ENCODE measurements around the gene RFX2. TPM values are rescaled to one million over a fixed set of nuclear protein-coding genes. Genes with fewer than 3 reads are reported as not detected.

Gene RFX2
- total RNA-seq, 1 donor from 2014 or later, result 4.4 TPM

- DNase-seq, result peak; percentile 93
Observed at GRCh38 chr19:6103217-6103644, 7.1 kb downstream of the RFX2 start.

DNA sequence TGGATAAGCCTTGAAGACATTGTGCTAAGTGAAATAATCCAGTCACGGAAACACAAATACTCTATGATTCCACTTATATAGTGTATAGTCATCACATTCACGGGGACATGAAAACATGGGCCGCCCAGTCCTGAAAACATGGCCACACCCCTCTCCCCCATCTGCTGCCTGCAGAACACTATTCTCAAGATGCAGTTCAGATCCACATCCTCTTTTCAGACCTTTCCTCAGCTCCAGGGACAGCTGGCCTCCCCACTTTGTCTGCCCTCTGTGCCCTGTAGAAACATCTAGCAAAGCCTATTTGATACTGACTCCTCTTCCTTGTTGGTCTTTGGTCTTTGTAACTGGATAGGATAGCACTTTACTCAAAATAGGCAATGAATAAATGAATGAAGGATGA, 8.3 kb downstream of the RFX2 start:
- DNase-seq, result no peak

DNA sequence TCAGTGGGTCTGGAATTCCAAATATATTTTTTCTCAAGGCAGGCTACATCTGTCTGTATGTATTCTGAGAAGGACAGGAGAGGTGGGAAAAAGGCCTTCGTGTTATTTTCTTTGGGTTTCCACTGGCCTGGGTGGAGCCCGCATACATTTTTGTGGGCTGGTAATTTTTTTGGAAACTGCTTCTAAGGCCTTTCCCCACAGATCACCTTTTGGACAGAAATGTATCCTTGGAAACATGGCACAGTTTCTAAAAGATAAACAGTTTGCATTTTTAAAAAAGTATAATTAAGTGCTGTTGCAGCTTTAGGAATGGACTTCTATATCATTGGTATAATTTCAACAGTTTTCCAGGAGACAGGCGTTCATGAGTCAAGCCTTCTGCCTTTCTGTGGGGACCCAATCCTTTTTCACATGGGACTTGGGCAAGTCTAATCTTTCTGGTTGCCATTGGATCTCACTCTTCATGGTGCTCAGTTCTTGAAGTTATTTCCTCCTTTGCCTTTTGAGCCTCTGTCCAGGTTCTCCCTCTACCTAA, 8.9 kb downstream of the RFX2 start:
- DNase-seq, result no peak

GRCh38 chr19:6100284-6100915, 9.9 kb downstream of the RFX2 start:
- peak; percentile 80 for DNase-seq

- DNase-seq, result no peak
Observed at GRCh38 chr19:6099599-6099998, 10.7 kb downstream of the RFX2 start.

- DNase-seq, result no peak
Observed at GRCh38 chr19:6099033-6099432, 11.3 kb downstream of the RFX2 start.

DNA sequence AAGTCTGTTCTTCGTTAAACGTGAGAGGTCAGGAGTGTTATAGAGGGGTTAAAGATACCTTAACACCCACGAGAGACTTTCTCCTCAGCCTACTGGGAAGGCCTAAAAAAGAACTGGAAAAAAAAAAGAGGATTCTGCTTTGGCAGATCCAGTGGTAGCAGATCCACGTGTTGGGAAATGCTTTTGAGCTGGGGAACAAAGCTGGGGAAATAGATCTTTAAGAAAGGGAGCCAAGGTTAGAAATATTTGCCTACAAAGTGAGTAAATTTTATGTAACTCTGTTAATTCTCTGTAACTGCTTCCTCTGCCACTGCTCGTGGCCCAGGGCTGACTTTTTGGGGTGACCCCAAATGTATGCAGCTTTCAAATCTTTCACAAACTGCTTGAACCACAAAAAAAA, 11.7 kb downstream of the RFX2 start:
- no peak for DNase-seq

- no peak for DNase-seq
Observed at GRCh38 chr19:6097911-6098310, 12.4 kb downstream of the RFX2 start.

GRCh38 chr19:6095760-6096159, 14.5 kb downstream of the RFX2 start:
- DNase-seq, result no peak

DNA sequence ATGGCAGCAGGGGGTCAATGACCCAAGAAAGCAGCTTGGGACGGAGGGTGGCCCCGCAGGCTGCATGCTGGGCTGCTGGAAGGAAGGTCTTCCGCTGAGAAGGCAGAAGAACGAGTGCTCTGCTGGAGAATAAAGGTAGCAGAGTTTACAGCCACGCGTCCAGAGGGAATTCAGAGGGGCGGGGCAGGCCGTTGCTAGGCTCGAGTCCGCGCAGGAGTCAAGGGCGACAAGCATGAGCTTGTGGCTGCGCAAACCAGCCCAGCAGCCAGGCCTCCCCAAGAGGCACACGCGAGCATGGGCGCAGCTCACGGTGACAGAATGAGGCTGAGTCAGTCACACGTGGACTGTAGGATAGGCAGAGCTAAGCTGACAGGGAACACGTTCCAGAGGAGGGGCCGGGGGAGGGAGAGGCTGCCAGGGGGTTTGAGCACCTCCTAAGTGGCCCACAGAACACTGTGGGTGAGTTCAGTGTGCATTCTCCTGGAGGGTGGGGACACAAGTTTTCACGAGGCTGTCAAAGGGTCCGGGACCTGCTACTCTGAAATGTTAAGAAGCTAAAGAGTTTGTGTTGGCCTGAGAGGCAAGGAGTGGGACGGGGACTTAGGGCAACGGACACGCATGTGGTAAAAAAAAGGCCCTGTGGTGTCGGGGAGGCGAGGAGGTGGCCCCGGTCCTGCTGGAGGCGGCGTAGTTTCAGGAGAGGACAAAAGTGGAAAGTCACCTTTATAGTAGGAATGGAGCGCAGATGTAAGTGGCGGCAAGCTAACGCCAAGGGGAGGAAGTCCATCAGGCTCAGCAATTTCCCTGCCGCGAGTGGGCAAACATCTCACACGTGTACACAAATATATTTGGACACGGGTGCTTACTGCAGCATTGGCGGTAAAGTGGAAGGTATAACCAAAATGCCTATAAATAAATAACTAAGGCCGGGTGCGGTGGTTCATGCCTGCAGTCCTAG, 17.7 kb downstream of the RFX2 start:
- DNase-seq, result peak; percentile 72

GRCh38 chr19:6091771-6092291, 18.5 kb downstream of the RFX2 start:
- DNase-seq, result no peak

GRCh38 chr19:6090634-6091033, 19.7 kb downstream of the RFX2 start:
- no peak for DNase-seq

GRCh38 chr19:6088602-6089049, 21.7 kb downstream of the RFX2 start:
- peak; percentile 61 for DNase-seq

- DNase-seq, result no peak
Observed at GRCh38 chr19:6087074-6087571, 23.2 kb downstream of the RFX2 start.

DNA sequence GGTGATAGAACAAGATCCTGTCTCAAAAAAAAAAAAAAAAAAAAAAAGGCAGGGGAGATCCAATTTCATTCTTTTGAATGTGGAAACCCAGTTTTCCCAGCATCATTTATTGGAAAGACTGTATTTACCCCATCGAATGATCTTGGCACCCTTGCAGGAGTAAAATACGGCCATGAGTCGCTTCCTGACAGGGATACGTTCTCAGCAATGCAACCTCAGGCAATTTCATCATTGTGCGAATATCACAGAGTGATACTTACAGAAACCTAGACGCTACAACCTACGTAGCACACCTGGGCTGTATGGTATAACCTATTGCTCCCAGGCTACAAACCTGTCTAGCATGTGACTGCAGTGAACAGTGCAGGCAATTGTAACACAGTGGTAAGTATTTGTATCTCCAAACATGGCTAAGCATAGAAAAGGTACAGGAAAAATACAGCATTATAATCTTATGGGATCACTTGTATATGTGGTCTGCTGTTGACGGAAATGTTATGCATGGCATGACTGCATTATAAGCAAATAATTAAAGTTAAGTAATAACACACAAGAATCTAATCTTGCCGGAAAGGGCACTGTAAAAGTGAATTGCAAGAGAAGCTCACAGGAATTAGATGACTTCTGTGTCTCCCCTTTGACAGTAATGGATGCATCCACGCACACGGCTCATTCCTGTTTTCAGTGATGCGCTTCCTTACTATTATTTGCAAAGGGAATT, 24.1 kb downstream of the RFX2 start:
- DNase-seq, result peak; percentile 69

DNA sequence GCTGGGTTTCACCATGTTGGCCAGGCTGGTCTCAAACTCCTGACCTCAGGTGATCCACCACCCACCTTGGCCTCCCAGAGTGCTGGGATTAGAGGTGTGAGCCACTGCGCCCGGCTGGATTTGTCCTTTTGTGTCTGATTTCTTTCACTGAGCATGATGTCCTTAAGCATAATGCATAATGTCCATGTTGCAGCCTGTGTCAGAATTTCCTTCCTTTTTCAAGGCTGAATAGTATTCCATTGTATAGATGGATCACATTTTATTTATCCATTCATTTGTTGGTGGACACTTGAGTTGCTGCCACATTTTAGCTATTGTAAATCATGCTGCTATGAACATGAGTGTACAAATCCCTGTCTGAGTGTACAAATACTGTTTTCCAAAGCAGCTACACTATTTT, 25.5 kb downstream of the RFX2 start:
- no peak for DNase-seq

GRCh38 chr19:6079107-6079506, 31.2 kb downstream of the RFX2 start:
- no peak for DNase-seq

DNA sequence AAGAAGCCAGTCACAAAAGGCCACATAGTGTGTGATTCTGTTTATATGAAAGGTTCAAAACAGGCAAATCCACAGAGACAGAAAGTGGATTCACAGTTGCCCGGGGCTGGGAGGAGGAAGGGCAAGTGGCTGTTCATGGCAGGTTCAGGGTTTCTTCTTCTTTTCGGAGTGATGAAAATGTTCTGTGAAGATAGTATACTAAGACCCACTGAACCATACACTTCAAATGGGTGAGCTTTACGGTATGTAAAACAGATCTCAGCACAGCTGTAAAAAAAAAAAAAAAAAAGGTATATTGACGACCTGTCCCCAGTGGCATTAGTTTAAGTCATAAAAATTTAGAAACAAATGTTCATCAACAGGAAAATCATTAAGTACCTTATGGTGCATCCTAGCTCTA, 32.2 kb downstream of the RFX2 start:
- no peak for DNase-seq

GRCh38 chr19:6076675-6077463, 33.4 kb downstream of the RFX2 start:
- DNase-seq, result no peak

DNA sequence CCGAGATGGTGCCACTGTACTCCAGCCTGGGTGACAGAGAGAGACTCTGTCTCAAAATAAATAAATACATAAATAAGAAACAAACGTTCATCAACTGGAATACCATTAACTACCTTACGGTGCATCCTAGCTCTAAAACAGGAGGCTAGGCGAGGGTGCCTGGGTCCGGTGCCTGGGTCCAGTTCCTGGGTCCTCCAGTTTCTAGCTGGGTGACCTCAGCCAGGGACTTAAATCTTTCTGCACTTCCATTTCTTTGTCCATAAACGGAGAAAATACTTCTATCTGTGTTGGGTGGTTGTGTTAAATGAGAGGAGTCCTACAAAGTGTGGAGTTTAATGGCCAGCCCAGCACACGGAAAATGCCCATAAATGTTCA, 34.0 kb downstream of the RFX2 start:
- no peak for DNase-seq

DNA sequence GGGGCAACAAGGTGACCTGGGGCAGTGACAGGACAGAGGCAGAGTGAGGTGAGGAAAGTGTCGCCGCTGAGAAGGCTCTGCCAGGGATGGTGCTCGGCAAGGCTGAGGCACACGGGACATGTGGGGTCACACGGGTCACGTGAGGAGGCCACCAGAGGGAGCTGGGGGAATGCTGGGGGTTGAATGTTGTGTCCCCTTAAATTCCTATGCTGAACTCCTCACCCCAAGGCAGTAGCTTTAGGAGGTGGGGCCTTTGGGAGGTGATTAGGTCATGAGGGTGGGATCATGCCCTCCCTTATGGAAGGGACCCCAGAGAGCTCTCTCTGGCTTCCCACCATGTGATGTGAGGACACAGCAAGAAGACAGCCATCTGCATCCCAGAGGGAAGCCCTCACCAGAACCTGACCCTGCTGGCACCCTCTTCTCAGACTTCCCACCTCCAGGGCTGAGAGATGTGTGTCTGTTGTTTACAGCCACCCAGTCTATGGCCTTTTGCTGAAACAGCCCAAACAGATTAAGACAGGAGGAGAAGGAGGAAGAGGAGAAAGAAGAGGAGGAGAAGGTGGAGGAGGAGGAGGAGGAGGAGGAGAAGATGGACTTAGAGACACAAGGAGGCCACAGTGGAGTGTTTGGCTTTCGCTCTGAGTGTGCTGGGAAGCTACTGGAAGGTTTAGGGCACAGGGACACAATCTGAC, 35.4 kb downstream of the RFX2 start:
- no peak for DNase-seq

Measured in dermis blood vessel endothelial cell (primary cell).